Endothelial cell of umbilical vein (primary cell): Measurements from ENCODE around the gene URI1.

Experiments
- CTCF ChIP-seq, 2 donors: IDR thresholded peaks; 1 replicate in 1 of 2; 2 replicates in 1 of 2; pipeline ENCODE4 v1.5.1; 2011; ENCODE audit warnings: low read length in 2 of 2, mild to moderate bottlenecking in 2 of 2, moderate library complexity in 2 of 2, control low read depth in 1 of 2, inconsistent platforms in 1 of 2, low read depth in 1 of 2; ENCODE audit not compliant: insufficient read depth in 1 of 2; ENCODE audit errors: extremely low read depth in 1 of 2
- EZH2 ChIP-seq: IDR thresholded peaks from 2 replicates; pipeline ENCODE4 v1.6.1; 2012; ENCODE audit warnings: borderline replicate concordance, low read depth, mild to moderate bottlenecking, moderate library complexity, low read length, inconsistent platforms; ENCODE audit not compliant: severe bottlenecking
- FOS ChIP-seq: IDR thresholded peaks from 2 replicates; pipeline ENCODE4 v1.6.1; 2011; ENCODE audit warnings: mild to moderate bottlenecking, low read length, moderate library complexity, borderline replicate concordance; ENCODE audit not compliant: insufficient read depth
- GATA2 ChIP-seq: IDR thresholded peaks from 2 replicates; pipeline ENCODE4 v1.7.0; 2011; ENCODE audit warnings: low read depth, mild to moderate bottlenecking, moderate library complexity, mixed read lengths, low read length; ENCODE audit not compliant: insufficient read length, insufficient read depth
- JUN ChIP-seq: IDR thresholded peaks from 2 replicates; pipeline ENCODE4 v1.6.1; 2011; ENCODE audit warnings: borderline replicate concordance, low read depth; ENCODE audit not compliant: insufficient read length, insufficient read depth
- MYC ChIP-seq: IDR thresholded peaks from one replicate; pipeline ENCODE4 v1.6.1; 2011; ENCODE audit warnings: mild to moderate bottlenecking, low read depth, low read length
- POLR2A ChIP-seq: IDR thresholded peaks from 2 replicates; pipeline ENCODE4 v1.6.1; 2012; ENCODE audit warnings: low read depth, mild to moderate bottlenecking, control low read depth, low read length
- POLR2AphosphoS5 ChIP-seq: IDR thresholded peaks from 2 replicates; pipeline ENCODE4 v1.6.1; 2012; ENCODE audit warnings: low read depth, mild to moderate bottlenecking, control low read depth, low read length, moderate library complexity; ENCODE audit not compliant: insufficient read depth
- TF ChIP-seq, protein P1 (sequence below): IDR thresholded peaks from 2 replicates; pipeline ENCODE4 v1.6.1; 2011; ENCODE audit not compliant: insufficient read depth, insufficient read length

DNA sequence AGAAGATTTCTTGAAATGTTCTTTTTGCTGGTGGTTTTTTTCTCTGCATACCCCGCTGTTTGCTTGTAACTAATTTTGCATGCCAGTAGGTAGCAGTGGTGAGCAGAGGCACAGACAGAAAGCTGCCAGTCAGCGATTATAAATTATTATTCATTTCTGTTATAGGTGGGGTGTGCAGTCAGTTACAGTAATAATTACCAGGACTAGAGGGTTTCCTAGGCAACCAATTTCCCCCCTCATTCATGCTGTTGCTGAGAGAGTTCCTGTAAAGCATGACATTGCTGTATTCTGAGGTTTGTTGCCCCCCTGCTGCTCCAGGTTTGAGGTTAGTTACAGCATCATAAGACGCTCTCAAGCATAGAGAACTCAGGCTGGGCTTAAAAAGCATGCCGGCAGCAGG is 104.5 kb downstream of the URI1 start:
- peak; percentile 17 to 33 for TF ChIP-seq CTCF (IDR thresholded peaks at IDR 0.05; ENCODE audit: extremely low read depth in 1 of 2, insufficient read depth in 1 of 2, low read depth in 1 of 2, low read length in 2 of 2)
- no peak for TF ChIP-seq EZH2
- no peak for TF ChIP-seq POLR2AphosphoS5
- TF ChIP-seq POLR2A = no peak
- no peak for TF ChIP-seq GATA2
- no peak for TF ChIP-seq FOS
- TF ChIP-seq, protein P1, sequence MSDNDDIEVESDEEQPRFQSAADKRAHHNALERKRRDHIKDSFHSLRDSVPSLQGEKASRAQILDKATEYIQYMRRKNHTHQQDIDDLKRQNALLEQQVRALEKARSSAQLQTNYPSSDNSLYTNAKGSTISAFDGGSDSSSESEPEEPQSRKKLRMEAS = no peak
- TF ChIP-seq MYC = no peak
- TF ChIP-seq JUN = no peak
